Left lung (tissue), 10 donors: ENCODE data around the gene PDZD7. TPM values are rescaled to one million over a fixed set of nuclear protein-coding genes. Genes with fewer than 3 reads are reported as not detected.

Experiments used
- ATAC-seq: fragments of 200-7000 bp; cut with Tn5 transposase; one replicate; pipeline ENCODE4 v1.9.1; 2020; ENCODE audit warnings: moderate library complexity
- DNase-seq, 4 donors: peaks; one replicate each; pipeline ENCODE4 v3.0.0-alpha.2; 2013 to 2020
- H3K27ac ChIP-seq, 2 donors: fragments of 200-600 bp; sonication (generic) in 1 of 2; one replicate each; pipeline versions ENCODE4 v1.5.0 to v1.8.0; 2020 to 2021
- H3K27me3 ChIP-seq, 2 donors: fragments of 200-600 bp; sonication (generic) in 1 of 2; one replicate each; pipeline versions ENCODE4 v1.5.0 to v1.8.0; 2020 to 2021
- H3K36me3 ChIP-seq, 2 donors: fragments of 200-600 bp; sonication (generic) in 1 of 2; one replicate each; pipeline versions ENCODE4 v1.5.0 to v1.8.0; 2020 to 2021
- H3K4me1 ChIP-seq, 2 donors: fragments of 200-600 bp; one replicate each; pipeline ENCODE4 v1.8.0; 2021
- H3K4me3 ChIP-seq, 2 donors: fragments of 200-600 bp; sonication (generic) in 1 of 2; one replicate each; pipeline versions ENCODE4 v1.5.0 to v1.8.0; 2020 to 2021; ENCODE audit warnings: mild to moderate bottlenecking in 1 of 2
- H3K9me3 ChIP-seq, 2 donors: fragments of 200-600 bp; sonication (generic) in 1 of 2; one replicate each; pipeline versions ENCODE4 v1.5.0 to v1.8.0; 2020 to 2021
- CTCF ChIP-seq, 2 donors: fragments of 200-600 bp; sonication (generic) in 1 of 2; IDR thresholded peaks; one replicate each; pipeline versions ENCODE4 v1.5.0 to v1.8.0; 2021; ENCODE audit warnings: antibody characterized with exemption in 2 of 2
- intact Hi-C, 2 donors: fragments of 100-400 bp; cut with DNase I; formaldehyde crosslinking; loops; one replicate each; pipeline versions ENCODE4 v1.11.2 to v1.14.2; 2022
- polyA plus RNA-seq, 6 donors: library from polyadenylated mRNA; unstranded; fragments of 120-200 nt; gene quantifications; one replicate each; pipeline ENCODE4 v1.2.1, GENCODE V29; 2013; ENCODE audit not compliant: insufficient read length in 6 of 6
- total RNA-seq, 2 donors: library from RNA; stranded (reverse); fragmentation: NEBNext Ultra II Directional; extraction: Animal tissue kit (Norgen Biotek cat#: 25700); gene quantifications; one replicate each; pipeline ENCODE4 v1.2.1, GENCODE V29; 2021
- donor health status: DM: no; HTN: yes; CAD: no.
- donor health status: DM: no; HTN: no; CAD: no.

The PDZD7 gene
- total and polyA plus RNA-seq, 8 donors: 0.41 to 0.96 (median 0.71) TPM

- Histone ChIP-seq H3K36me3 (no peaks in the 10 kb centered on the region), H3K27ac (peak overlapping the region; percentile 75 to 82), H3K4me3 (peak overlapping the region in 1 of 2 donors; percentile 46), H3K4me1 (peaks cover 28 to 64% of the 10 kb centered on the region in 2 donors), H3K9me3 (no peaks in the 10 kb centered on the region), H3K27me3 (peaks cover 0 to 69% of the 10 kb centered on the region in 2 donors)
- no peak for TF ChIP-seq CTCF (IDR thresholded peaks at IDR 0.05)
- intact Hi-C loops: no loop called here
- DNase-seq: no peak
- no peak for ATAC-seq
These were observed 34.7 kb upstream of the PDZD7 start for GRCh38 chr10:101065481-101066145.

- H3K27me3 ChIP-seq: peaks cover 0 to 69% of the 10 kb centered on the region in 2 donors
- no peak overlapping the region for H3K4me3 ChIP-seq
- no peaks in the 10 kb centered on the region for H3K9me3 ChIP-seq
- ATAC-seq (no peak), DNase-seq (no peak)
- H3K27ac ChIP-seq: peak overlapping the region in 1 of 2 donors; percentile 41
- H3K36me3 ChIP-seq: no peaks in the 10 kb centered on the region
- intact Hi-C loops: no loop called here
- peaks cover 28 to 72% of the 10 kb centered on the region in 2 donors for H3K4me1 ChIP-seq
- no peak for TF ChIP-seq CTCF (IDR thresholded peaks at IDR 0.05)
These were observed 33.6 kb upstream of the PDZD7 start for GRCh38 chr10:101064415-101065030.

- Histone ChIP-seq H3K9me3 (no peaks in the 10 kb centered on the region), H3K36me3 (no peaks in the 10 kb centered on the region), H3K4me1 (peaks cover 28 to 73% of the 10 kb centered on the region in 2 donors), H3K4me3 (no peak overlapping the region), H3K27ac (no peak overlapping the region), H3K27me3 (peaks cover 0 to 69% of the 10 kb centered on the region in 2 donors)
- no peak for ATAC-seq
- intact Hi-C loops: no loop called here
- no peak for TF ChIP-seq CTCF (IDR thresholded peaks at IDR 0.05)
- no peak for DNase-seq
These were observed 32.9 kb upstream of the PDZD7 start for GRCh38 chr10:101063548-101064414.

GRCh38 chr10:101063050-101063525 is 32.2 kb upstream of the PDZD7 start:
- TF ChIP-seq CTCF (IDR thresholded peaks at IDR 0.05): no peak
- no peaks in the 10 kb centered on the region for H3K9me3 ChIP-seq
- H3K27me3 ChIP-seq: peaks cover 0 to 69% of the 10 kb centered on the region in 2 donors
- intact Hi-C loops: no loop called here
- peak overlapping the region; percentile 59 to 77 for H3K4me3 ChIP-seq
- DNase-seq (no peak), ATAC-seq (no peak)
- peaks cover 28 to 73% of the 10 kb centered on the region in 2 donors for H3K4me1 ChIP-seq
- H3K27ac ChIP-seq: peak overlapping the region in 1 of 2 donors; percentile 18
- H3K36me3 ChIP-seq: no peaks in the 10 kb centered on the region
